Muscle of leg (tissue), 11 donors: Measurements from ENCODE around the gene HCN3. TPM values are rescaled to one million over a fixed set of nuclear protein-coding genes. Genes with fewer than 3 reads are reported as not detected.

Experiments used
- DNase-seq: peaks from one replicate; pipeline ENCODE4 v3.0.0; 2013
- H3K27ac ChIP-seq: one replicate; pipeline ENCODE4 v1.5.1; 2013; ENCODE audit warnings: mild to moderate bottlenecking, low read length, control low read depth
- H3K27me3 ChIP-seq: one replicate; pipeline ENCODE4 v1.6.1; 2013; ENCODE audit warnings: low read length; ENCODE audit not compliant: control insufficient read depth, insufficient read depth
- H3K36me3 ChIP-seq: one replicate; pipeline ENCODE4 v1.6.1; 2013; ENCODE audit warnings: low read length; ENCODE audit not compliant: control insufficient read depth, insufficient read depth
- H3K4me1 ChIP-seq: one replicate; pipeline ENCODE4 v1.6.1; 2013; ENCODE audit warnings: low read length; ENCODE audit not compliant: control insufficient read depth, insufficient read depth
- H3K4me3 ChIP-seq: one replicate; pipeline ENCODE4 v1.5.1; 2013; ENCODE audit warnings: low read length, control low read depth
- H3K9me3 ChIP-seq: replicated peaks from 2 replicates; pipeline ENCODE4 v1.6.1; 2013; ENCODE audit warnings: low read depth, low read length; ENCODE audit not compliant: control insufficient read depth
- WGBS: methylation state at CpG from one replicate; pipeline ENCODE4 v1.1.5; 2013; ENCODE audit warnings: missing lambda C conversion rate; ENCODE audit not compliant: insufficient coverage; 5-methylcytosine and 5-hydroxymethylcytosine counted together
- polyA plus RNA-seq, 8 donors: library from polyadenylated mRNA; unstranded; fragments of 120-200 nt; gene quantifications; one replicate each; pipeline versions ENCODE4 v1.2.1 to v1.2.3, GENCODE V29; 2013; ENCODE audit warnings: inconsistent platforms in 1 of 8, low replicate concordance in 1 of 8; ENCODE audit not compliant: insufficient read length in 8 of 8, insufficient read depth in 1 of 8
- total RNA-seq: library from RNA; stranded (reverse); fragments of 120-200 nt; gene quantifications from one replicate; pipeline ENCODE4 v1.2.4, GENCODE V29; 2013

Gene HCN3
- total and polyA plus RNA-seq, 9 donors = 1.6 to 6.7 (median 3.9) TPM

- peaks cover 7% of the 10 kb centered on the region for H3K4me1 ChIP-seq
- no peaks in the 10 kb centered on the region for H3K9me3 ChIP-seq
- no peak overlapping the region for H3K27ac ChIP-seq
- DNase-seq = no peak
- no peak overlapping the region for H3K4me3 ChIP-seq
- peaks cover 52% of the 10 kb centered on the region for H3K36me3 ChIP-seq
- H3K27me3 ChIP-seq = no peaks in the 10 kb centered on the region
- WGBS = 86% methylated on average over 5 of the region's 11 CpGs
Observed at GRCh38 chr1:155329980-155330598, 52.8 kb downstream of the HCN3 start.

GRCh38 chr1:155334962-155335361 lies 57.7 kb downstream of the HCN3 start:
- H3K27me3 ChIP-seq = no peaks in the 10 kb centered on the region
- DNase-seq = peak; percentile 31
- H3K27ac ChIP-seq = no peak overlapping the region
- 67% methylated on average over 1 of the region's 1 CpG for WGBS
- H3K4me1 ChIP-seq = no peaks in the 10 kb centered on the region
- peaks cover 48% of the 10 kb centered on the region for H3K36me3 ChIP-seq
- no peak overlapping the region for H3K4me3 ChIP-seq
- H3K9me3 ChIP-seq = no peaks in the 10 kb centered on the region

Other genes with a start within 250 kb of the HCN3 start
- 0.49 TPM for gene DCST2, start 243.7 kb upstream of the HCN3 start, total RNA-seq
- gene DCST2, start 243.7 kb upstream of the HCN3 start, polyA plus RNA-seq = 1 to 10 TPM in 3 of 8 donors, under 1 TPM in 5; 0.58 to 1.6 (median 0.84) TPM
- not detected for gene DCST1, start 243.6 kb upstream of the HCN3 start, total RNA-seq
- under 1 TPM; 0.10 to 0.30 (median 0.16) TPM for gene DCST1, start 243.6 kb upstream of the HCN3 start, polyA plus RNA-seq
- 41.8 TPM for gene ADAM15, start 226.1 kb upstream of the HCN3 start, total RNA-seq
- gene ADAM15, start 226.1 kb upstream of the HCN3 start, polyA plus RNA-seq = 10 to 100 TPM; 57.9 to 83.2 (median 70.8) TPM
- gene EFNA4, start 213.7 kb upstream of the HCN3 start, total RNA-seq = 7.5 TPM
- 1 to 10 TPM; 5.6 to 9.5 (median 6.8) TPM for gene EFNA4, start 213.7 kb upstream of the HCN3 start, polyA plus RNA-seq
- 2.1 TPM for gene EFNA3, start 198.6 kb upstream of the HCN3 start, total RNA-seq
- gene EFNA3, start 198.6 kb upstream of the HCN3 start, polyA plus RNA-seq = 1 to 10 TPM; 1.7 to 3.9 (median 2.3) TPM
- 15.3 TPM for gene EFNA1, start 149.6 kb upstream of the HCN3 start, total RNA-seq
- 10 to 100 TPM; 18.3 to 37.5 (median 24.9) TPM for gene EFNA1, start 149.6 kb upstream of the HCN3 start, polyA plus RNA-seq
- 18.6 TPM for gene SLC50A1, start 141.6 kb upstream of the HCN3 start, total RNA-seq
- gene SLC50A1, start 141.6 kb upstream of the HCN3 start, polyA plus RNA-seq = 10 to 100 TPM; 18.6 to 26.2 (median 21.4) TPM
- 21.1 TPM for gene DPM3, start 136.9 kb upstream of the HCN3 start, total RNA-seq
- 10 to 100 TPM; 20.1 to 27.9 (median 23.6) TPM for gene DPM3, start 136.9 kb upstream of the HCN3 start, polyA plus RNA-seq
- gene KRTCAP2, start 104.2 kb upstream of the HCN3 start, total RNA-seq = 70.4 TPM
- gene KRTCAP2, start 104.2 kb upstream of the HCN3 start, polyA plus RNA-seq = 10 to 100 TPM; 74.7 to 89.5 (median 87.6) TPM
- 0.22 TPM for gene TRIM46, start 103.6 kb upstream of the HCN3 start, total RNA-seq
- under 1 TPM; 0.29 to 0.81 (median 0.57) TPM for gene TRIM46, start 103.6 kb upstream of the HCN3 start, polyA plus RNA-seq
- 85.5 TPM for gene THBS3, start 69.6 kb upstream of the HCN3 start, total RNA-seq
- gene THBS3, start 69.6 kb upstream of the HCN3 start, polyA plus RNA-seq = 10 to 100 TPM; 62.8 to 83.2 (median 70.4) TPM
- 19.7 TPM for gene MTX1, start 68.8 kb upstream of the HCN3 start, total RNA-seq
- 10 to 100 TPM; 19.6 to 24.5 (median 21.8) TPM for gene MTX1, start 68.8 kb upstream of the HCN3 start, polyA plus RNA-seq
- 4.2 TPM for gene ENTREP3, start 22.0 kb upstream of the HCN3 start, total RNA-seq
- gene ENTREP3, start 22.0 kb upstream of the HCN3 start, polyA plus RNA-seq = 10 to 100 TPM; 12.3 to 21.7 (median 16.8) TPM
- 24.6 TPM for gene SCAMP3, start 15.1 kb upstream of the HCN3 start, total RNA-seq
- gene SCAMP3, start 15.1 kb upstream of the HCN3 start, polyA plus RNA-seq = 10 to 100 TPM; 36.3 to 51.4 (median 40.8) TPM
- 26.1 TPM for gene CLK2, start 4.0 kb upstream of the HCN3 start, total RNA-seq
- gene CLK2, start 4.0 kb upstream of the HCN3 start, polyA plus RNA-seq = 10 to 100 TPM; 39.3 to 50.9 (median 44.8) TPM
- 0.04 TPM for gene PKLR, start 24.0 kb downstream of the HCN3 start, total RNA-seq
- 1 to 10 TPM in 1 of 8 donors, under 1 TPM in 6, not detected in 1; 0.08 to 2.1 (median 0.26) TPM for gene PKLR, start 24.0 kb downstream of the HCN3 start, polyA plus RNA-seq
- gene FDPS, start 31.4 kb downstream of the HCN3 start, total RNA-seq = 120 TPM
- gene FDPS, start 31.4 kb downstream of the HCN3 start, polyA plus RNA-seq = 100 to 1,000 TPM; 102 to 125 (median 116) TPM
- 12.1 TPM for gene RUSC1, start 43.4 kb downstream of the HCN3 start, total RNA-seq
- 10 to 100 TPM; 23.0 to 33.4 (median 27.4) TPM for gene RUSC1, start 43.4 kb downstream of the HCN3 start, polyA plus RNA-seq